Calu3 (cell line): ENCODE measurements around the gene CCDC107. TPM values are rescaled to one million over a fixed set of nuclear protein-coding genes. Genes with fewer than 3 reads are reported as not detected.

ENCODE experiments used
- BruUV-seq: library from RNA; stranded (reverse); fragments of 400-500 nt; replicated peaks from 2 replicates; lab custom pipeline; 2021; lab: Mats Ljungman, UMichigan
- CTCF ChIA-PET: fragments of 300-600 bp; sonication (Branson Sonifier 250); formaldehyde crosslinking; loops from one replicate; lab custom pipeline; 2022; ENCODE audit warnings: antibody characterized with exemption; lab: Charles Lee
- DNase-seq: peaks from one replicate; pipeline ENCODE4 v3.0.0; 2022
- H3K27ac Mint-ChIP-seq: one replicate; pipeline ENCODE4 v1.8.0; 2022; ENCODE audit warnings: mixed read lengths; ENCODE audit not compliant: unreplicated experiment
- H3K27me3 Mint-ChIP-seq: one replicate; pipeline ENCODE4 v1.8.0; 2022; ENCODE audit warnings: mixed read lengths; ENCODE audit not compliant: unreplicated experiment
- H3K36me3 Mint-ChIP-seq: one replicate; pipeline ENCODE4 v1.8.0; 2022; ENCODE audit warnings: mild to moderate bottlenecking, moderate library complexity, mixed read lengths; ENCODE audit not compliant: insufficient read depth, unreplicated experiment
- H3K4me1 Mint-ChIP-seq: one replicate; pipeline ENCODE4 v1.8.0; 2022; ENCODE audit warnings: mild to moderate bottlenecking, low read depth, mixed read lengths; ENCODE audit not compliant: unreplicated experiment
- H3K4me3 Mint-ChIP-seq: one replicate; pipeline ENCODE4 v1.8.0; 2022; ENCODE audit warnings: mild to moderate bottlenecking, low read depth, moderate library complexity, mixed read lengths; ENCODE audit not compliant: unreplicated experiment
- H3K9me3 Mint-ChIP-seq: one replicate; pipeline ENCODE4 v1.8.0; 2022; ENCODE audit warnings: low read depth, mixed read lengths; ENCODE audit not compliant: unreplicated experiment
- intact Hi-C: fragments of 100-400 bp; cut with micrococcal nuclease; formaldehyde crosslinking; loops from one replicate; pipeline ENCODE4 v1.10.0; 2022; ENCODE audit not compliant: unreplicated experiment
- total RNA-seq: library from RNA; stranded (reverse); gene quantifications from 2 replicates; pipeline ENCODE4 v1.2.3, GENCODE V29; 2022
- TF ChIP-seq, protein P1 (sequence below): fragments of 200-600 bp; IDR thresholded peaks from one replicate; pipeline ENCODE4 v1.8.0; 2022; ENCODE audit warnings: antibody characterized with exemption; ENCODE audit not compliant: unreplicated experiment

The CCDC107 gene
- total RNA-seq, 1 experiment from 2014 or later: 7.9 TPM

DNA sequence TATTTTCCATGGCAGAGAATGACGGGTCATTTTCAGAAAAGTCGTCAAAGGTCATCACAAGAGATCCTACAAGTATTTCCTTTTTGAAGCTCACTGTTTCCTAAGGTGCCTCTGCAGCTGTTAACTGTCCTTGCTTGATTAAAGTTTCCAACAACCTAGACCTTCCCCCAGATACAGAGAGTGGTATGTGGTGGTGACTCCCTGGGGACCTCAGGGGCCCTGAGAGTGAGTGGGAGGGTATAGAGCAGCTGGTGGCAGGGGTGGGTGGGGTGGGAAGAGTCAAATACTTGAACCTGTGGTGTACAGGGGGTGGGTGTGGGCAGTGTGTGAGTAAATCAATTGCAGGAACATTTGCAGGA, 38.3 kb upstream of the CCDC107 start:
- intact Hi-C loops: no loop called here

GRCh38 chr9:35627575-35627974, 30.5 kb upstream of the CCDC107 start:
- TF ChIP-seq, protein P1, sequence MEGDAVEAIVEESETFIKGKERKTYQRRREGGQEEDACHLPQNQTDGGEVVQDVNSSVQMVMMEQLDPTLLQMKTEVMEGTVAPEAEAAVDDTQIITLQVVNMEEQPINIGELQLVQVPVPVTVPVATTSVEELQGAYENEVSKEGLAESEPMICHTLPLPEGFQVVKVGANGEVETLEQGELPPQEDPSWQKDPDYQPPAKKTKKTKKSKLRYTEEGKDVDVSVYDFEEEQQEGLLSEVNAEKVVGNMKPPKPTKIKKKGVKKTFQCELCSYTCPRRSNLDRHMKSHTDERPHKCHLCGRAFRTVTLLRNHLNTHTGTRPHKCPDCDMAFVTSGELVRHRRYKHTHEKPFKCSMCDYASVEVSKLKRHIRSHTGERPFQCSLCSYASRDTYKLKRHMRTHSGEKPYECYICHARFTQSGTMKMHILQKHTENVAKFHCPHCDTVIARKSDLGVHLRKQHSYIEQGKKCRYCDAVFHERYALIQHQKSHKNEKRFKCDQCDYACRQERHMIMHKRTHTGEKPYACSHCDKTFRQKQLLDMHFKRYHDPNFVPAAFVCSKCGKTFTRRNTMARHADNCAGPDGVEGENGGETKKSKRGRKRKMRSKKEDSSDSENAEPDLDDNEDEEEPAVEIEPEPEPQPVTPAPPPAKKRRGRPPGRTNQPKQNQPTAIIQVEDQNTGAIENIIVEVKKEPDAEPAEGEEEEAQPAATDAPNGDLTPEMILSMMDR: no peak
- Mint-ChIP-seq H3K4me3 (no peak overlapping the region), H3K4me1 (no peaks in the 10 kb centered on the region), H3K9me3 (no peaks in the 10 kb centered on the region), H3K36me3 (no peaks in the 10 kb centered on the region), H3K27ac (no peak overlapping the region), H3K27me3 (no peaks in the 10 kb centered on the region)
- intact Hi-C loops: no loop called here
- no TSS peak for BruUV-seq
- DNase-seq: no peak
- CTCF ChIA-PET: no interaction called here

More for the DNA sequence above, 38.3 kb upstream of the CCDC107 start:
- Mint-ChIP-seq H3K27ac (no peak overlapping the region), H3K9me3 (no peaks in the 10 kb centered on the region), H3K4me1 (no peaks in the 10 kb centered on the region), H3K27me3 (peaks cover 55% of the 10 kb centered on the region), H3K36me3 (no peaks in the 10 kb centered on the region), H3K4me3 (no peak overlapping the region)
- CTCF ChIA-PET: no interaction called here
- TF ChIP-seq, protein P1: no peak
- BruUV-seq: no TSS peak
- no peak for DNase-seq

- intact Hi-C loops: no loop called here
- no peaks in the 10 kb centered on the region for H3K9me3 Mint-ChIP-seq
- H3K4me1 Mint-ChIP-seq: no peaks in the 10 kb centered on the region
- no peak overlapping the region for H3K4me3 Mint-ChIP-seq
- no peak overlapping the region for H3K27ac Mint-ChIP-seq
- CTCF ChIA-PET: no interaction called here
- DNase-seq: no peak
- no TSS peak for BruUV-seq
- no peaks in the 10 kb centered on the region for H3K27me3 Mint-ChIP-seq
- H3K36me3 Mint-ChIP-seq: no peaks in the 10 kb centered on the region
- TF ChIP-seq, protein P1: no peak
Measured at GRCh38 chr9:35628389-35628991, 29.6 kb upstream of the CCDC107 start.

DNA sequence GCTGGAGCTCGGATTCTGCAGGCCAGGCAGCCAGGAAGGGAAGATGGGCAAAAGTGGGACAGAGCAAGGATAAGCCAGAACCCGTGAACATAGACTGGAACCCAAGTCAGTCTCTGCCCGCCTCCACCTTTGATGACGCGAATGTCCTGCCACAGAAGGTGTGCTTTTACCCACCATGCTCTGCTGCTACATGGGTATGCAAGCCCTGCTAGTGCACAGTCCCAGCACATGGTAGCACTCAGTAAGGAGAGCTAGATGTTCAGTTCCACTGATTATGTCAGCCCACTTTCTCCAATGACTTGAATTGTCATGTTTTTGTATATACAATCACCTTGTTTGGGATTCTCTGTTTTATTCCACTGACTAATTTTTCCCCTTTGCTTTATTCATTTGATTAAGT, 28.5 kb upstream of the CCDC107 start:
- TF ChIP-seq, protein P1: no peak
- H3K9me3 Mint-ChIP-seq: no peaks in the 10 kb centered on the region
- no peak overlapping the region for H3K4me3 Mint-ChIP-seq
- no TSS peak for BruUV-seq
- no peak overlapping the region for H3K27ac Mint-ChIP-seq
- H3K27me3 Mint-ChIP-seq: no peaks in the 10 kb centered on the region
- DNase-seq: no peak
- intact Hi-C loops: no loop called here
- H3K36me3 Mint-ChIP-seq: no peaks in the 10 kb centered on the region
- no peaks in the 10 kb centered on the region for H3K4me1 Mint-ChIP-seq
- CTCF ChIA-PET: no interaction called here
